GM18511 (cell line): ENCODE results near the gene CSF1R.
"Not testable (repeated sequence)": the region's sequence is repeated elsewhere in the genome, so short reads cannot be mapped to it uniquely, and the experiment has no call there.

Source experiments
- ATAC-seq: cut with Tn5 transposase; IDR thresholded peaks from one replicate; pipeline ENCODE4 v1.9.1; 2021; ENCODE audit warnings: mild to moderate bottlenecking, moderate library complexity; ENCODE audit not compliant: unreplicated experiment

CSF1R gene

GRCh38 chr5:150105928-150106615, 19.7 kb upstream of the CSF1R start:
- no peak for ATAC-seq

DNA sequence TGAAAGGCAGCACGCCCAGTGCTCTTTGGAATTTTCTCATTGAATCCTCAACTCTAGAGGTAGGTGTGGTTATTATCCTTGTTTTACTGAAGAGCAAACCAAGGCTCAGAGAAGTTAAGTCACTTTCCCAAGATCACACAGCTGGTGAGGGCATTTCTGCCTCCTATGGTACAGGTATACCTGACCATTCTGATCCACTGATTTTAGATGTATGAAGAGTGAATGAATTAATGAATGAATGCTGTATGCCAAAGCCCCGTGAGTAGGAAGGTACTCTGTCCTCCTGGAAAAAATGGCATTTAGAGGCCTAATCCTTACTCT, 18.2 kb upstream of the CSF1R start:
- ATAC-seq, result no peak

- no peak for ATAC-seq
These were observed 17.6 kb upstream of the CSF1R start for GRCh38 chr5:150103678-150104549.

GRCh38 chr5:150101023-150101422, 14.7 kb upstream of the CSF1R start:
- ATAC-seq, result no peak

DNA sequence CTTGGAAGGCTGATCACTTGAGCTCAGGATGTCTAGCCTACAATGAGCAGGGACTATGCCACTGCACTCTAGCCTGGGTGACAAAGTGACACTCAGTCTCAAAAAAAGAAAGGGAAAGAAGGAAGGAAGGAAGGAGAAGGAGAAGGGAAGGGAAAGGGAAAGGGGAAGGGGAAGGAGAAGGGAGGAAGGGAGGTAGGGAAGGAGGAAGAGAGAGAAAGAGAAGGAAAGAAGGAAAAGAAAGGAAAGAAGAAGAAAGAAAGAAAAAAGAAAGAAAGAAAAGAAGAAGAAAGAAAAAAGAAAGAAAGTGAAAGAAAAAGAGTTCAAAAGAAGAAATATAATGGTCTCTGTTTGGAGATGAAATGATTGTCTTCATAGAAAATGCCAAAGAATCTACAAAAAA, 10.8 kb upstream of the CSF1R start:
- ATAC-seq, result no peak

- peak; percentile 81 for ATAC-seq
These were observed 5.9 kb upstream of the CSF1R start for GRCh38 chr5:150092159-150092787.

- ATAC-seq, result no peak
These were observed 1.0 kb downstream of the CSF1R start for GRCh38 chr5:150085191-150085912.

GRCh38 chr5:150084754-150085153, 1.6 kb downstream of the CSF1R start:
- ATAC-seq, result not testable (repeated sequence)

DNA sequence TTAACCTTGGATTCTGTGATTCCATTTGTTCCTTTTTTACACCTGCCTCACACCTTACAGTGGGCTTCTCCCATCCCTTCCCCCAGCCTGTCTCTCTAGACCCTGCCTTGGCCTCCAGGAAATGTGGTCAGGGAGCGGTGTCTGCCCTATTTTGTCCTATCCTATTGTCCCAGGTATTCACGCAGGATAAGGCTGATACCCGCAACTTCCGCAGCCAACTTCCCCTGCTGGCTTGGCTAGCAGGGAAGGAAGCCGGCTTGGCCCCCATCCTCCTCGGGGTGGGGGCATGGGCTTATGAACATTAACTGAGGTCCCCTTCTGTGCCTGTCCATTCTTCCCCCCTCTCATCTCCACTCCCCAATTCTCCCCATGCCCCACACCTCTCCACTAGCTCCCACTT, 3.5 kb downstream of the CSF1R start:
- ATAC-seq, result no peak

- peak; percentile 26 for ATAC-seq
These were observed 4.0 kb downstream of the CSF1R start for GRCh38 chr5:150082374-150082773.

DNA sequence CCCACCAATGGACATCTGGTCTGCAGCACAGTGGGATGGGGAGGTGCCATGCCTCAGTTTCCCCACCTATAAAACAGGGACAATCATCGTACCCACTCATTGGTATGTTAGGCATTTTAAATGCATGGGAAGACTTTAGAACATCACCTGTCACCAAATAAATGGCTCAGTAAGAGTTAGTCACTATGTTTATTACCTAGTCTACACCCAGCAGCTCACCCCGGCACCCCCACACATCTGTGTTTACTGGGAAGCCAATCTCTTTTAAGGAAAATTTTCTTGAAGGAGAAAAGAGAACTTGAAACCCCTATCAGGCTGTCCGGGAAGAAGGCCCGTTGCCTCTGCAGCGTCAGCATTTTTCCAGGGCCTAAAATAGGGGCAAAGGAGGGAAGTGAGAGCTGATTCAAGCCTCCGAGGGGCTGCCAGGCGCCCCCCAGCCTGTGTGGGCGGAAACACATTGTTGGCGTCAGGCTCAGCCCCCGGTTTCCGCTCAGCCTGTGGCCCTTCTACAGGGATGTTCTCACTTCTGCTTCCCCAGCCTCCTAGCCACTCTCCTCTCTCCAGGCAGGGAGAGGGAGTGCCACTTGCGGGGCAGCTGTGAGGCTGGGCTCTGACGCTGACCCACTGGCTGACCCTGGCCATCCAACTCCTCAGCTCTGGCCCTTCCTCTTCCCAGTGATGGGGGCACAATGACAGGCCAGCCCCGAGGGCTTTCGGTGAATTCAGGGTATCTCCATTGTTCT, 4.6 kb downstream of the CSF1R start:
- peak; percentile 93 for ATAC-seq

- no peak for ATAC-seq
These were observed 5.5 kb downstream of the CSF1R start for GRCh38 chr5:150080696-150081435.

GRCh38 chr5:150079909-150080461, 6.4 kb downstream of the CSF1R start:
- ATAC-seq, result no peak

DNA sequence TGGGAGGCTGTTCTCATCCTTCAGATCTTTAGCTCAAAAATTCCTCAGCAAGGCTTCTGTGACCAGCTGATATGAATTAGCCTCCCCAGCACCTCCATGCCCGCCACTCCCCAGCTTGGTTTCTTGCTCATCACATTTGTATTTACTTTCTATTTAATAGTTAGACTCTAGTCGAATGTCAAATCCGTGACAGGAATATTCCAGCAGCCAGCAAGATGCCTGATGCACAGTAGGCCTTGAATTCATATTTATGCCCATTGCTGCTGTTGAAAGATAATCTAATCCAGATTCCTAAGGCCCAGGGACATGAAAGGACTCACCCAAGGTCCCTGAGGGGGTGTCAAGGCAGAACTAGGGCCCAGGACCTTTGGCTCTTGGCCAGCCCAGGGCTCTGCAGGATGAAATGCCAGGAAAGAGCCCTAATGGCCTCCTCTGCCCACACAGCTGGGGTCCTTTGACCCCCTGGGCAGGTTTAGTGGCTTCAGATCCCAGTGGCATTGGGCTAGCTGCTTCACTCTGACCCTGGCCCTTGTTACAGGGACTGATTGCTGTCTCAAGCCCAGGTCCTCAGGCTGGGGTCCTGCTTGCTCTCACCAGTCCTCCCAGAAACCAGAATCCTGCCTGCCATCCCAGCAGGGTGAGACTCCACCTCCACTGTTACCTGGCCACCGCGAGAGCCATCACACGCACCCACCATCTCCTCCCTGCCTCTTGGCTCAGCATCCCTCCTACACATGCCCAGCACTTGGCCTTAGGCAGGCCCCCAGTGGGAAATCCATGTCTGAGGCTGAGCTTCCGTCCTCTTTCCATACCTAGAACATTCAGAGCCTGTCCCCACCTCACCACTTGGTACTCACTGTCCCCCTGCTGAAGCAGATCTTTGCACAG, 7.3 kb downstream of the CSF1R start:
- ATAC-seq, result no peak

DNA sequence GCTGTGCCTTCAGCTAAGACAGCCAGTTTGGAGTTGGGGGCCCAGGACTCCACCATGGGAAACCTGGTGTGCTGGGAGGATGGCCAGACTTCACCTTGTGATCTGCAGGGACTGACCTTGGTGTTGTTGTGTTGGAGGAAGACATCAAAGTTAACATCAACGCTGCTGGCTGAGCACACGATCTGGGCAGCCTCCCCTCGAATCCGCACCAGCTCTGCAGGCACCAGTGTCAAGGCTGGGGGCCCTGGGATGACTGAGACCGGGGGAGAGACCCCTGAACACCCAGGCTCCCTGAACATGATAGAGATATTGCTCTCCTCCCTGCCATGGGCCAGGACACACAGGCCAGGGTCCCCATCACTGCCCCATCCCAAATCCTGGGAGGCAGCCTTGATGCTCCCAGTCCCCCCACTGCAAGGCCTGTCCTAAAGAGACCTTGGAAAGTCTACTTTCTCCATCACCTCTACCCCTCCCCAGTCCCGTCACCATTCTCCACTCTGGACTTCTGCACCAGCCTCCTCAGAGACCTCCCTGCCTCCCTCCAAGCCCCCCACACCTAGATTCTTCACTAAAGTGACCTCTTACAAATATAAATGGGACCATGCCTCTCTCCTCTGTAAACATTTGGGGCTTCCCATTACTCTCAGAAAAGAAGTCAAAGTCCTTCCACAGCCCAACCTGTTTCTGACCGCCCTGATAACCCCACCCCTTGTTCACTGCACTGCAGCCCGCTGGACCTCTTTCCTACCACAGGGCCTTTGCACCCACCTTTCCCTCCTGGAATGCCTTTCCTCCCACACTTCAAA, 8.2 kb downstream of the CSF1R start:
- no peak for ATAC-seq

- ATAC-seq, result no peak
These were observed 9.3 kb downstream of the CSF1R start for GRCh38 chr5:150077060-150077459.

GRCh38 chr5:150075806-150076205, 10.5 kb downstream of the CSF1R start:
- no peak for ATAC-seq

- ATAC-seq, result no peak
These were observed 11.1 kb downstream of the CSF1R start for GRCh38 chr5:150075233-150075632.
